ENCODE data around the gene GLIPR2. TPM values are rescaled to one million over a fixed set of nuclear protein-coding genes. Genes with fewer than 3 reads are reported as not detected.
A peak's percentile ranks its signal among the peaks of the same experiment; 100 is the strongest.

GLIPR2 gene
- polyA plus RNA-seq, 1 donor from 2014 or later, result 8.0 TPM

GRCh38 chr9:36109071-36109470, 27.5 kb upstream of the GLIPR2 start:
- Histone ChIP-seq H3K27ac (ENCODE audit: low read length) (no peak overlapping the region), H3K9ac (ENCODE audit: low read length) (no peak overlapping the region), H3K36me3 (ENCODE audit: insufficient read depth, low read length) (no peaks in the 10 kb centered on the region), H3K27me3 (ENCODE audit: insufficient read depth, low read depth, low read length) (no peaks in the 10 kb centered on the region), H2AFZ (ENCODE audit: low read depth, low read length) (no peak overlapping the region), H4K20me1 (ENCODE audit: insufficient read depth) (no peaks in the 10 kb centered on the region), H3K4me3 (ENCODE audit: low read length) (no peak overlapping the region), H3K9me2 (ENCODE audit: insufficient read depth, low read length) (no peaks in the 10 kb centered on the region), H3F3A (ENCODE audit: insufficient read depth, low read length, poor library complexity, severe bottlenecking) (no peaks in the 10 kb centered on the region), H3K9me3 (ENCODE audit: low read length) (no peaks in the 10 kb centered on the region), H3K79me2 (replicated peaks; ENCODE audit: insufficient read depth, low read length) (no peaks in the 10 kb centered on the region), H3K4me2 (ENCODE audit: low read length) (no peak overlapping the region)
- no peak for TF ChIP-seq MXI1 (conservative IDR thresholded peaks at IDR 0.05; ENCODE audit: poor library complexity, severe bottlenecking)

GRCh38 chr9:36110434-36110833, 26.1 kb upstream of the GLIPR2 start:
- TF ChIP-seq CTCF (IDR thresholded peaks at IDR 0.05; ENCODE audit: poor library complexity, severe bottlenecking), result peak; percentile 10
- no peak for TF ChIP-seq EP300 (conservative IDR thresholded peaks at IDR 0.05; ENCODE audit: poor library complexity, severe bottlenecking)
- no peak overlapping the region for H3K9ac ChIP-seq (ENCODE audit: low read length)

GRCh38 chr9:36112516-36112915, 24.0 kb upstream of the GLIPR2 start:
- no peaks in the 10 kb centered on the region for H3K9me3 ChIP-seq (ENCODE audit: low read length)
- H2AFZ ChIP-seq (ENCODE audit: low read depth, low read length), result no peak overlapping the region
- no peaks in the 10 kb centered on the region for H3F3A ChIP-seq (ENCODE audit: insufficient read depth, low read length, poor library complexity, severe bottlenecking)
- no peak overlapping the region for H3K27ac ChIP-seq (ENCODE audit: low read length)
- no peak overlapping the region for H3K4me2 ChIP-seq (ENCODE audit: low read length)
- H3K36me3 ChIP-seq (ENCODE audit: insufficient read depth, low read length), result no peaks in the 10 kb centered on the region
- H3K9ac ChIP-seq (ENCODE audit: low read length), result no peak overlapping the region
- no peaks in the 10 kb centered on the region for H3K9me2 ChIP-seq (ENCODE audit: insufficient read depth, low read length)
- no peaks in the 10 kb centered on the region for H4K20me1 ChIP-seq (ENCODE audit: insufficient read depth)
- H3K79me2 ChIP-seq (replicated peaks; ENCODE audit: insufficient read depth, low read length), result no peaks in the 10 kb centered on the region
- no peak overlapping the region for H3K4me3 ChIP-seq (ENCODE audit: low read length)
- no peaks in the 10 kb centered on the region for H3K27me3 ChIP-seq (ENCODE audit: insufficient read depth, low read depth, low read length)
- TF ChIP-seq RAD21 (conservative IDR thresholded peaks at IDR 0.05), result no peak
- no peak for TF ChIP-seq SMC3 (conservative IDR thresholded peaks at IDR 0.05; ENCODE audit: poor library complexity)
- TF ChIP-seq REST (IDR thresholded peaks at IDR 0.05; ENCODE audit: borderline replicate concordance), result no peak
- no peak for TF ChIP-seq TAF1 (IDR thresholded peaks at IDR 0.05; ENCODE audit: low read depth)
- no peak for TF ChIP-seq EZH2 (IDR thresholded peaks at IDR 0.05; ENCODE audit: borderline replicate concordance, insufficient read depth, low read length, poor library complexity, severe bottlenecking)
- TF ChIP-seq EP300 (conservative IDR thresholded peaks at IDR 0.05; ENCODE audit: poor library complexity, severe bottlenecking), result no peak
- no peak for TF ChIP-seq CTCF (IDR thresholded peaks at IDR 0.05; ENCODE audit: poor library complexity, severe bottlenecking)
- no peak for TF ChIP-seq MXI1 (conservative IDR thresholded peaks at IDR 0.05; ENCODE audit: poor library complexity, severe bottlenecking)
- TF ChIP-seq POLR2AphosphoS5 (IDR thresholded peaks at IDR 0.05), result no peak

More at GRCh38 chr9:36110434-36110833, 26.1 kb upstream of the GLIPR2 start:
- Histone ChIP-seq H3K79me2 (replicated peaks; ENCODE audit: insufficient read depth, low read length) (no peaks in the 10 kb centered on the region), H3K4me2 (ENCODE audit: low read length) (no peak overlapping the region), H3K9me2 (ENCODE audit: insufficient read depth, low read length) (no peaks in the 10 kb centered on the region), H2AFZ (ENCODE audit: low read depth, low read length) (no peak overlapping the region), H3K27me3 (ENCODE audit: insufficient read depth, low read depth, low read length) (no peaks in the 10 kb centered on the region), H3F3A (ENCODE audit: insufficient read depth, low read length, poor library complexity, severe bottlenecking) (no peaks in the 10 kb centered on the region), H3K9me3 (ENCODE audit: low read length) (no peaks in the 10 kb centered on the region), H3K27ac (ENCODE audit: low read length) (no peak overlapping the region), H3K4me3 (ENCODE audit: low read length) (no peak overlapping the region), H4K20me1 (ENCODE audit: insufficient read depth) (no peaks in the 10 kb centered on the region), H3K36me3 (ENCODE audit: insufficient read depth, low read length) (no peaks in the 10 kb centered on the region)

Data from neural cell (in vitro differentiated cells).